NCI-H345 treated with DMSO at 0.1 percent for 48 hours (cell line): ENCODE results near the gene DOC2B.
"Not testable (repeated sequence)": the region's sequence is repeated elsewhere in the genome, so short reads cannot be mapped to it uniquely, and the experiment has no call there.

Source experiments
- DNase-seq: peaks from one replicate; lab custom pipeline; 2025; ENCODE audit not compliant: unreplicated experiment; lab: John Stamatoyannopoulos, UW

Gene DOC2B

GRCh38 chr17:213286-214105 lies 32.0 kb upstream of the DOC2B start:
- DNase-seq: no peak

- DNase-seq: no peak
These were observed 29.0 kb upstream of the DOC2B start for GRCh38 chr17:210402-210801.

- DNase-seq: no peak
These were observed 27.0 kb upstream of the DOC2B start for GRCh38 chr17:208429-208828.

GRCh38 chr17:207775-208174 lies 26.3 kb upstream of the DOC2B start:
- no peak for DNase-seq

GRCh38 chr17:206941-207560 lies 25.6 kb upstream of the DOC2B start:
- DNase-seq: no peak

- DNase-seq: not testable (repeated sequence)
These were observed 25.0 kb upstream of the DOC2B start for GRCh38 chr17:206484-206883.

- DNase-seq: no peak
These were observed 24.4 kb upstream of the DOC2B start for GRCh38 chr17:205817-206216.

- no peak for DNase-seq
These were observed 23.8 kb upstream of the DOC2B start for GRCh38 chr17:205148-205669.

- DNase-seq: no peak
These were observed 23.1 kb upstream of the DOC2B start for GRCh38 chr17:204427-205147.

- no peak for DNase-seq
These were observed 21.1 kb upstream of the DOC2B start for GRCh38 chr17:202501-202951.

- DNase-seq: not testable (repeated sequence)
These were observed 20.3 kb upstream of the DOC2B start for GRCh38 chr17:201736-202135.

- not testable (repeated sequence) for DNase-seq
These were observed 19.8 kb upstream of the DOC2B start for GRCh38 chr17:201257-201656.

- no peak for DNase-seq
These were observed 19.1 kb upstream of the DOC2B start for GRCh38 chr17:200586-200985.

GRCh38 chr17:199806-200545 lies 18.5 kb upstream of the DOC2B start:
- DNase-seq: no peak

- no peak for DNase-seq
These were observed 17.7 kb upstream of the DOC2B start for GRCh38 chr17:199191-199604.

- DNase-seq: not testable (repeated sequence)
These were observed 16.8 kb upstream of the DOC2B start for GRCh38 chr17:198225-198624.

GRCh38 chr17:197352-197751 lies 15.9 kb upstream of the DOC2B start:
- DNase-seq: no peak

- no peak for DNase-seq
These were observed 13.6 kb upstream of the DOC2B start for GRCh38 chr17:194828-195602.

- DNase-seq: no peak
These were observed 12.7 kb upstream of the DOC2B start for GRCh38 chr17:193841-194806.
